Activated CD4-positive, alpha-beta T cell treated with anti-CD3 and anti-CD28 coated beads, Interleukin-2, amount 50 U/mL, for 48 hours (primary cell): Measurements from ENCODE around the gene DNAH11.
"Not testable (repeated sequence)": the region's sequence is repeated elsewhere in the genome, so short reads cannot be mapped to it uniquely, and the experiment has no call there.

Source experiments
- DNase-seq, 2 experiments: peaks; one replicate each; pipeline ENCODE4 v3.0.0-alpha.2; 2020

The DNAH11 gene

GRCh38 chr7:21777921-21778320 is 235.1 kb downstream of the DNAH11 start:
- no peak for DNase-seq

- DNase-seq, result no peak
Observed at GRCh38 chr7:21778953-21779352, 236.1 kb downstream of the DNAH11 start.

GRCh38 chr7:21782996-21783395 is 240.2 kb downstream of the DNAH11 start:
- no peak for DNase-seq

GRCh38 chr7:21784989-21785388 is 242.2 kb downstream of the DNAH11 start:
- DNase-seq, result no peak

- DNase-seq, result no peak
Observed at GRCh38 chr7:21805791-21806190, 263.0 kb downstream of the DNAH11 start.

GRCh38 chr7:21806388-21806787 is 263.5 kb downstream of the DNAH11 start:
- DNase-seq, result no peak

GRCh38 chr7:21819048-21819447 is 276.2 kb downstream of the DNAH11 start:
- DNase-seq, result no peak

GRCh38 chr7:21828841-21829240 is 286.0 kb downstream of the DNAH11 start:
- no peak for DNase-seq

GRCh38 chr7:21829731-21830130 is 286.9 kb downstream of the DNAH11 start:
- DNase-seq, result no peak

- no peak for DNase-seq
Observed at GRCh38 chr7:21844742-21845141, 301.9 kb downstream of the DNAH11 start.

- no peak for DNase-seq
Observed at GRCh38 chr7:21850531-21851285, 307.9 kb downstream of the DNAH11 start.

- no peak for DNase-seq
Observed at GRCh38 chr7:21851559-21851967, 308.7 kb downstream of the DNAH11 start.

GRCh38 chr7:21865631-21866204 is 322.9 kb downstream of the DNAH11 start:
- not testable (repeated sequence) for DNase-seq

GRCh38 chr7:21866731-21867130 is 323.9 kb downstream of the DNAH11 start:
- no peak for DNase-seq

- DNase-seq, result no peak
Observed at GRCh38 chr7:21867226-21867625, 324.4 kb downstream of the DNAH11 start.

- no peak for DNase-seq
Observed at GRCh38 chr7:21867816-21868575, 325.2 kb downstream of the DNAH11 start.

- no peak for DNase-seq
Observed at GRCh38 chr7:21868576-21868850, 325.7 kb downstream of the DNAH11 start.

- no peak for DNase-seq
Observed at GRCh38 chr7:21869785-21870402, 327.1 kb downstream of the DNAH11 start.

GRCh38 chr7:21883069-21883468 is 340.2 kb downstream of the DNAH11 start:
- DNase-seq, result no peak

GRCh38 chr7:21883501-21883900 is 340.7 kb downstream of the DNAH11 start:
- not testable (repeated sequence) for DNase-seq

GRCh38 chr7:21884496-21884895 is 341.7 kb downstream of the DNAH11 start:
- DNase-seq, result no peak

- DNase-seq, result no peak
Observed at GRCh38 chr7:21886396-21886795, 343.6 kb downstream of the DNAH11 start.

GRCh38 chr7:21887353-21887752 is 344.5 kb downstream of the DNAH11 start:
- DNase-seq, result no peak

- no peak for DNase-seq
Observed at GRCh38 chr7:21887779-21888178, 344.9 kb downstream of the DNAH11 start.
